GM10266 (cell line): ENCODE measurements around the gene ZNF184.

Source experiments
- DNase-seq: peaks from one replicate; pipeline ENCODE4 v3.0.0; 2012; ENCODE audit errors: extremely low spot score
- TF ChIP-seq, protein P1 (sequence below): IDR thresholded peaks from 2 replicates; pipeline ENCODE4 v1.5.1; 2012; ENCODE audit warnings: mild to moderate bottlenecking, low read depth; ENCODE audit not compliant: control insufficient read depth, insufficient read depth; ENCODE audit errors: missing control alignments

ZNF184 gene

GRCh38 chr6:27495386-27496135 lies 22.7 kb upstream of the ZNF184 start:
- TF ChIP-seq, protein P1, sequence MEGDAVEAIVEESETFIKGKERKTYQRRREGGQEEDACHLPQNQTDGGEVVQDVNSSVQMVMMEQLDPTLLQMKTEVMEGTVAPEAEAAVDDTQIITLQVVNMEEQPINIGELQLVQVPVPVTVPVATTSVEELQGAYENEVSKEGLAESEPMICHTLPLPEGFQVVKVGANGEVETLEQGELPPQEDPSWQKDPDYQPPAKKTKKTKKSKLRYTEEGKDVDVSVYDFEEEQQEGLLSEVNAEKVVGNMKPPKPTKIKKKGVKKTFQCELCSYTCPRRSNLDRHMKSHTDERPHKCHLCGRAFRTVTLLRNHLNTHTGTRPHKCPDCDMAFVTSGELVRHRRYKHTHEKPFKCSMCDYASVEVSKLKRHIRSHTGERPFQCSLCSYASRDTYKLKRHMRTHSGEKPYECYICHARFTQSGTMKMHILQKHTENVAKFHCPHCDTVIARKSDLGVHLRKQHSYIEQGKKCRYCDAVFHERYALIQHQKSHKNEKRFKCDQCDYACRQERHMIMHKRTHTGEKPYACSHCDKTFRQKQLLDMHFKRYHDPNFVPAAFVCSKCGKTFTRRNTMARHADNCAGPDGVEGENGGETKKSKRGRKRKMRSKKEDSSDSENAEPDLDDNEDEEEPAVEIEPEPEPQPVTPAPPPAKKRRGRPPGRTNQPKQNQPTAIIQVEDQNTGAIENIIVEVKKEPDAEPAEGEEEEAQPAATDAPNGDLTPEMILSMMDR, result no peak
- DNase-seq, result peak; percentile 55

GRCh38 chr6:27494987-27495385 lies 22.1 kb upstream of the ZNF184 start:
- TF ChIP-seq, protein P1, result no peak
- no peak for DNase-seq

DNA sequence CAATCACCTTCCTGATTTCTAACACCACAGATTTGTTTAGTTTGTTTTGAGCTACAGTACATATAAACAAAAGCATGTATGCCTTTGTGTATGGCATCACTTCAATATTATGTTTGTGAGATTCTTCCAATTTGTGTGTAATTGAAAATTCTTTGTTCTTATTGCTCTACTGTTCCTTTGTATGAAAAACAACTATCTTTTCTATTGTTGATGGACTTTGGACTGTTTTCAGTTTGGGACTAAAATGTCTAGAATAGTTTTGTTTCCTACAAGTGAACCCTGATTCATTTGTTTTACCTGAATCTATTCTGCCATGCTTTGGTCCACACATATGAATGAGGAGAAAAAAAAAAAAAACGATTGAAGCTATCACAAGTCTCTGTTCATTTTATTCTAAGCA lies 21.2 kb upstream of the ZNF184 start:
- TF ChIP-seq, protein P1, result no peak
- no peak for DNase-seq

GRCh38 chr6:27492631-27493190 lies 19.8 kb upstream of the ZNF184 start:
- TF ChIP-seq, protein P1, result no peak
- no peak for DNase-seq

DNA sequence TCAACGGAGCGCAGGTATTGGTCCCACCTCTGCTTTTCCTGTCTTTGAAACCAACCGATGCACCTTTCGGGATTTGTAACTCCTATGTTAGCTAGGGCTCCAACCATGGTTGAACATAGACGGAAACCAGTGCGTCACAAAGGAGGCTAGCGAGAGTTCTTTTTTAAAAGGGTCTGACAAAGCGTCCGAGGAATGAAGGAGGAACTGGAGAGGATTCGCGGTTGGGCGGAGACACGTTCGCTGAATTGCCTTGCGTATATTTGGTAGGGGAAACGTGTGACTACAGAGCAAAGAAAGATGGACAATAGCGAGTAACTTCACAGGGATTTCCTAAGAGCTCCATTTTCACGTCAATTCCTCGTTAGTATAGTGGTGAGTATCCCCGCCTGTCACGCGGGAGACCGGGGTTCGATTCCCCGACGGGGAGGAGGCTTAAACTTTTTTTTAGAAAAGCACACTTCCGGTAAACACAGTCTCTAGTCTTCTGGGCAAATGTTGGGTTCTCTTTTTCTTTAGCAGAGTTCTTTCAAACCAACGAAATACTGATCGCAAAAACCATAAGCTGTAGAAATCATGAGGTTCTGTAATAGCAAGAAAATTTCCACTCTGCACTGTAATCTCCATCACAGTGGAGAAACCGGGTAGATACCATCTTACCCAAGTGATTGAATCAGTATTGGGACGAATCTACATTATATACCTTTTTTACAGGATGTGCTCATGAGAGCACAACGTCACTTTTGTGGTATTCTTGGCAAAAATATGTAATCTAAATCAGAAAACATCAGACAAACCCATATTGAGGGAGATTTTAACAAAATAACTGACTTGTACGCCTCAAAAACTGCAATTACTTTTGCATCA lies 6.6 kb upstream of the ZNF184 start:
- TF ChIP-seq, protein P1, result no peak
- DNase-seq, result peak; percentile 72

- peak; percentile 67 for DNase-seq
- TF ChIP-seq, protein P1, result no peak
These were observed 5.9 kb upstream of the ZNF184 start for GRCh38 chr6:27478706-27479318.
